HG02852 (cell line): ENCODE results near the gene SCYL2.
"Not testable (repeated sequence)": the region's sequence is repeated elsewhere in the genome, so short reads cannot be mapped to it uniquely, and the experiment has no call there.

Experiments used
- ATAC-seq: cut with Tn5 transposase; IDR thresholded peaks from one replicate; pipeline ENCODE4 v1.9.1; 2021; ENCODE audit warnings: mild to moderate bottlenecking, moderate library complexity; ENCODE audit not compliant: unreplicated experiment

The SCYL2 gene

DNA sequence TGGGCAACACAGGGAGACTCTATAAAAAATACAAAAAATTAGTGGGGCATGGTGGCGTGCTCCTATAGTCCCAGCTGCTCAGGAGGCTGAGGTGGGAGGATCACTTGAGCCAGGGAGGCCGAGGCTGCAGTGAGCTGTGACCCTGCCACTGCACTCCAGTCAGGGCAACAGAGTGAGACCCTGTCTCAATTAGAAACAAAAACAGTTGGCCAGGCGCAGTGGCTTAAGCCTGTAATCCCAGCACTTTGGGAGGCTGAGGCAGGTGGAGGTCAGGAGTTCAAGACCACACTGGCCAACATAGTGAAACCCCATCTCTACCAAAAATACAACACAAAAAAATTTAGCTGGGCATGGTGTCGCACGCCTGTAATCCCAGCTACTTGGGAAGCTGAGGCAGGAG lies 1.9 kb upstream of the SCYL2 start:
- ATAC-seq, result not testable (repeated sequence)

DNA sequence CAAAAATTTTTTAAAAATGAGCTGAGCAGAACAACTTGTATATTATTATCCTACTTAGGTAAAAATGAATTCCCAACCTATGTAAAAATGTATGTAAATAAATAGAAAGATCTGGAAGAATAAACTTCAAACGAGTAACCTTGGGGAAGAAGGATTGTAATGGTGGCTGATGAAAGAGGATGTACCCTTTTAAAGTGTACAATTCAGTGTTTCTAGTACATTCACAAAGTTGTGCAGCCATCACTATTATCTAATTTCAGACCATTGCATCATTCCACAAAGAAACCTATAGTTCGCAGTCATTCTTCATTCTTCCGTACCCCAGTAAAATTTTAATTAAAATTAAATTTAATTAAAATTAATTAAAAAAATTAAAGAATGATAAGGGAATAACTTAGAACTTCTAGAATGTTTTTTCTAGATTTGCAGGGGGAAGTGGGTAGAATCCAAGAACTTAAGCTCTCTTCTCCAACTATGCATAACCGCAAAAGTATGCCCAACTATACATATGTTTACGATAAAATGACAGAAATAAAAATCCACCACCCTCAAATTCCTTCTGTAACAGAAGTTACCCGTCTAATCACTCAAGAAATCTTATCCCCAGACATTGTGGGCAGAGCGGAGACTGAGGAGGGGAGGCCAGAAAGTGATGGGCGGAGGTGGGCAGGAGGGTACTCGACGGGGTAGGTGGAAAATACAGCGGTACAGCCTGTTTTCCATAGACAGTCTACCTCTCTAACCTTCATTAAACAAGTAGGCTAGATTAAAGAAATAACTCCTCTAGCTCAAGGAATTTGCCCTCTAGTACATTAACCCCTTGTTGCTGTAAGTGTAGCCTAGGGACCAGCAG lies 1.0 kb upstream of the SCYL2 start:
- peak; percentile 7 for ATAC-seq

DNA sequence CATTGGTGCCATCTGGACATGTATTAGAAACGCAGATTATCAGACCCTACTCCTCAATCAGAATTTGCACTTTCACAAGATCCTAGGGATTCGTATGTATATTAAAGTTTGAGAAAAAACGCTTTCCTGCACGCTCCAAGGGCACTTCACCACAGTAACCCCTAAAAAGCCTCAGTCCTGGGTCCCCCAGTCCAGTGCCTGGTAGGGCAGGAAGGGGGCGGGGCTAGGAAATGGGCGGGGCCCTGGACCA lies 467 bp upstream of the SCYL2 start:
- ATAC-seq, result peak; percentile 77

GRCh38 chr12:100267603-100268281 lies 765 bp downstream of the SCYL2 start:
- ATAC-seq, result peak; percentile 11

DNA sequence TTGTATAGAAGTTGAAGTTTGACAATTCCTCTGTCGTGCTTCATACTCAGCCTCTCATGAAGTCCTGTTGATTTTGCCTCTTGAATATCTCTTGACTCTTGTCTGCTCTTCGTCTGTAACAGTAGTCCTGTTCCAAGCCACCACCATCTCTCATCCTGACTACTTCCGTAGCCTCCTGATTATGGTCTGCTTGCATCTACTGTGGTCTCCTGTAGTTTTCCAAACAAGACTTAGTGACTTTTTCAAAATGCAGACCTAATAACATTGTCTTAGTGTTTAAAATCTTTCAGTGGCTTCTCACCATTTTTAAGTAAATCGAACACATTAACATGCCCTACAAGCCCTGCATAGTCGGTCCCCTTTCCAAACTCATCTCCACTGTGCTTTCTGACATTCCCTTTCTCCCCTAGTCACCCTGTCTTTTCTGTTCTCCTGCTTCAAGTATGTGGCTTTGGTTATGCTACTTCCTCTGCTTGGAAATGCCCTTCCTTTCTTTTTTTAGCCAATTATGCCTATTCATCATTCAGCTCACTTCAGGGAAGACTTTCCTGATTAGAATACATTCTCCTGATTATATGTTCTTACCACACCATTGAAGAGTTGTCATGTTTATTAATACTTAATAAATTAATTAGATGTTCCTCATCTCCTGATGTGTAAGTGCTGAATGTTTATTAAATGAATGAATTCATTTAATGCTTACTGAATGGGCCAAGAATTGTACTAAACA lies 2.0 kb downstream of the SCYL2 start:
- ATAC-seq, result no peak

DNA sequence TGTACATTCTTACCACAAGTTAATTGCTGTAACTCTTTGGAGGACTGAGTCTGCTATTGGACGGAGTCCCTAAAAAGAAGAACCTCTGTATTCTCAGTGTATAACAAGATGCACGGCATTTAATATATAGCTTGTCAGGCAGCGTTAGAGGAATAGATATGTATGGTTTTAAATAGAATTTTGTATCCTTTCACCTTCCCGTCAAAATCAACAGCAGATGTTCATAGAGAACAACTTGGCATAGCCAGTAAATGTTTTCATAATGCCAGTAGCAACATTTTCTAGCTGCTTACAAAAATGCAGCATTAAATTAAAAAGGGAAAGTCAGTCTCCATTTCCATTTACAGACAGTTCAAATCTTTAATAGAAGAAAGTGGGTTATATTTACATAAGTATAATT lies 6.8 kb downstream of the SCYL2 start:
- no peak for ATAC-seq

DNA sequence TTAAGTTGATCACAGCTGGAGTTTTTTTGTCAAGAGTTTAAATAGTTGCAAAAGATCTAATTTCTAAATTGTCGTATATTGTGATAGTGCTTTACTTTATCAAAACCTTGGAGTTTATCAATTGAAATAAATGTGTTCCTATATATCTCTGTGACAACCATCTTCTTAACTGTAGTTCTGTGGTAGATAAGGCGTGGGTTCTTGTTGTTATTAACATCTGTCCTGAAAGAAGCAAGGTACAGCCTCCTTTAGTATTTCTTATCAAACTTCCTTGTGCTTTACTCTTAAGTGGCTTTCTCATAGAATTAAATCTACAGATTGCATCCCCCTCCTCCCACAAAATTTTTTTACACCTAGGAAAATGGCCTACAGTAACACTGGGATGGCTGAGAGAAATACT lies 7.3 kb downstream of the SCYL2 start:
- ATAC-seq, result no peak

DNA sequence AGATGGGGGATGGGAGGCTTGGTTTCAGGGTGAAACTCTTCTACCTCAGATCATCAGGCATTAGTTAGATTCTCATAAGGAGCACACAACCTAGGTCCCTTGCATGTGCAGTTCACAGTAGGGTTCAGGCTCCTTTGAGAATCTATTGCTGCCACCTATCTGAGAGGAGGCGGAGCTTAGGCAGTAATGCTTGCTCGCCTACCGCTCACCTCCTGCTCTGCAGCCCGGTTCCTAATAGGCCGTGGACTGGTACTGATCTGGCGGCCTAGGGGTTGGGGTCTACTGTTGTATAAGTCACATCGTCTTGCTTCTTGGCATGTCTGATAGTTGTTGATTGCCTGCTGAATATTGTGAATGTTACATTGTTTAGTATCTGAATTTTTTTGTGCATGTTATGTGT lies 12.2 kb downstream of the SCYL2 start:
- no peak for ATAC-seq

DNA sequence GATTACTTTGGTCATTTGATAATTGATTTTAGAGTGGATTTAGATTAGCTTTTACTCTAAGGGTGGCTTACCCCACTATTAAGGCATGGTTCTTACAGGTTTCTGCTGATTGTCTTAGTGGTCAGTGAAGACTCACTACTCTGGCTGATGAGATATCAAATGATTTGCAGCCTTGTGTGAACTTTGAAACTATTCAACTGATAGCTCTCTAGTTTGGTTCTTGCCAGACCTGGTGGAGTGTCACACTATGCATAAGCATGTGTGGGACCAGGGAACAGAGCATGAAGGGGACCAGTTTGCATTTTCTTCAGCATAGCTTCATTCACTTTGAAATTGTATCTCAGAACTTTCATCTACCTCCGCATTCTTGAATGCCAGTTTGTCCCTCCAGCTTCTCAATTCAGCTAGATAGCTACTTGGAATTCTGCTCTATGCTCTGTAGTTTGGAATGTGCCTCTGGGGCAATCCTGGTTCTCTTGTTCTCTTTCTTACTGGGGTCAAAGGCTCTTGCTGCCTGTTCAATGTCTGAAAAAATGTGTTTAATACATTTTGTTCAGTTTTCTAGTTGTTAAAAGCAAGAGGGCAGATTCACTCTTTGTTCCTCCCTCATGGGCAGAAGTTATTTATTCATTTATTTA lies 12.7 kb downstream of the SCYL2 start:
- ATAC-seq, result no peak

DNA sequence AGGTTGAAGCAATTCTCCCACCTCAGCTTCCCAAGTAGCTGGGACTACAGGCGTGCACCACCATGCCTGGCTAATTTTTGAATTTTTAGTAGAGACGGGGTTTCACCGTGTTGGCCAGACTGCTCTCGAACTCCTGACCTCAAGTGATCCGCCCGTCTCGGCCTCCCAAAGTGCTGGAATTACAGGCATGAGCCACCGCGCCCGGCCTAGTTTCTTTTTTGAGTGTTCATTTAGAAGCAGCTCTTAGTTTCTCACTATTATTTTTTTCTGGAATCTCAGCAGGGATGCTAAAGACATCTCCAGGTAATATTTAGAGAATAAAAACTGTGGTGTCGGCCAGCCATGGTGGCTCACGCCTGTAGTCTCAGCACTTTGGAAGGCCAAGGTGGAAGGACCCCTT lies 17.6 kb downstream of the SCYL2 start:
- ATAC-seq, result not testable (repeated sequence)

- no peak for ATAC-seq
Measured at GRCh38 chr12:100289038-100289437, 22.1 kb downstream of the SCYL2 start.

GRCh38 chr12:100290016-100290415 lies 23.0 kb downstream of the SCYL2 start:
- ATAC-seq, result no peak

DNA sequence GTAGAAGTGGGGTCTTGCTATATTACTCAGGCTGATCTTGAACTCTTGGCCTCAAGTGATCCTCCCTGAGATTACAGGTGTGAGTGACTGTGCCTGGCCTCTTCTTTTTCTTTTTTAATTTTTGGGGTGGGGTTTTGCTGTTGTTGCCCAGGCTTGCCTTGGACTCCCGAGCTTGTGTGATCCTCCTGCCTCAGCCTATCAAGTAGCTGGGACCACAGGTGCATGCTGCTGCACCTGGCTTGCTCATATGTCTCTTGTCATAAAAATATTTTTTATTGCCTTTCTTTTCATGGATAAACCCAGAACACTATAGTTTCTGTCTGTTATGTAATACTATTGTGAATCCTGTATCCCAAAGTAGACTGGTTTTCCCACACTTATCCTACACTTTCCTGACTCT lies 26.0 kb downstream of the SCYL2 start:
- no peak for ATAC-seq

DNA sequence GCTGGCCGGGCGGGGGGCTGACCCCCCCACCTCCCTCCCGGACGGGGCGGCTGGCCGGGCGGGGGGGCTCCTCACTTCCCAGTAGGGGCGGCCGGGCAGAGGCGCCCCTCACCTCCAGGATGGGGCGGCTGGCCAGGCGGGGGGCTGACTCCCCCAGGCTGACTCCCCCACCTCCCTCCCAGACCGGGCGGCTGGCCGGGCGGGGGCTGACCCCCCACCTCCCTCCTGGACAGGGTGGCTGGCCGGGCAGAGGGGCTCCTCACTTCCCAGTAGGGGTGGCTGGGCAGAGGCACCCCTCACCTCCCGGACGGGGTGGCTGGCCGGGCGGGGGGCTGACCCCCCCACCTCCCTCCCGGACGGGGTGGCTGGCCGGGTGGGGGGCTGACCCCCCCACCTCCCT lies 27.4 kb downstream of the SCYL2 start:
- ATAC-seq, result not testable (repeated sequence)

- ATAC-seq, result no peak
Measured at GRCh38 chr12:100295764-100296555, 29.0 kb downstream of the SCYL2 start.

DNA sequence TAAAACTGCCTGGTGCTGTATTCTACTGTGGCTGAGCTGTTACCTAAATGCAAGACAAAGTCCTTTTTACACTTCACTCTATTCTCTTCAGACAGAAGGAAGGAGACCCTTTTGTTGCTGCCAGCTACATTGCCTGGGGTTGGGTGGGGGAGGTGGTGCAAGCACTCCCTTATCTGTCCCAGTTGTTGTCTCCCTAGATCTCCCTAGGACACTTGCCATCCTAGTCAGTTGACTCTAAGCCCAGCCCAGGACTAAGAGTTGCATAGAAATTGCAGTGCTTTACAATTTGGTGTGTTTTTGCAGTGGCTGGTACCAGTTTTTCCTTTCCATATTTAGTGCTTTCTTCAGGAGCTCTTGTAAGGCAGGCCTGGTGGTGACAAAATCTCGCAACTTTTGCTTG lies 35.1 kb downstream of the SCYL2 start:
- ATAC-seq, result no peak

GRCh38 chr12:100303831-100304230 lies 36.9 kb downstream of the SCYL2 start:
- no peak for ATAC-seq

- not testable (repeated sequence) for ATAC-seq
Measured at GRCh38 chr12:100304334-100304733, 37.4 kb downstream of the SCYL2 start.

DNA sequence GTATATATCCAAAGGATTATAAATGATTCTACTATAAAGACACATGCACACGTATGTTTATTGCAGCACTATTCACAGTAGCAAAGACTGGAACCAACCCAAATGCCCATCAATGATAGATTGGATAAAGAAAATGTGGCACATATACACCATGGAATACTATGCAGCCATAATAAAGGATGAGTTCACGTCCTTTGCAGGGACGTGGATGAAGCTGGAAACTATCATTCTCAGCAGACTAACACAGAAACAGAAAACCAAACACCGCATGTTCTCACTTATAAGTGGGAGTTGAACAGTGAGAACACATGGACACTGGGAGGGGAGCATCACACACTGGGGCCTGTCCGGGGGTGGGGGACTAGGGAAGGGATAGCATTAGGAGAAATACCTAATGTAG lies 41.2 kb downstream of the SCYL2 start:
- ATAC-seq, result not testable (repeated sequence)

DNA sequence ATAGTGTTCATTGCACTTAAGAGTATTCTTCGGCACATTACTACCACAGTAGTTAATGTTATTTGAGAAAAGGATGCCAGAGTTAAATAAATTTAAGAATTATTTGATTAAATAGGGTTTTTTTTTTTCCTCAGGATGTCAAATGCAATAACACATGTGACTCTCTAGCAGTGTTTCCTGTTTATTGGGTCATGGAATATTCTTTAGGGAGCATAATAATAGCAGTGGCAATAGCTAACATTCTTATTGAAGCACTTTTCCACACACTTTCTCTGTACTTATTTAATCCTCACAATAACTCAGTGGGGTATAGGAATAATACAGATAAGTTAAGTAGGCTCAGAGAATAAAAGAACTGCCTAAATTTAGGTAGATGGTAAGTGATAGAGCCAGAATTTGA lies 44.3 kb downstream of the SCYL2 start:
- no peak for ATAC-seq

GRCh38 chr12:100317371-100317770 lies 50.4 kb downstream of the SCYL2 start:
- no peak for ATAC-seq
